ENCODE results near the gene GPR173. TPM values are rescaled to one million over a fixed set of nuclear protein-coding genes. Genes with fewer than 3 reads are reported as not detected.

GPR173 gene
- total RNA-seq, 2 donors from 2014 or later, result 2.3 to 2.7 TPM

DNA sequence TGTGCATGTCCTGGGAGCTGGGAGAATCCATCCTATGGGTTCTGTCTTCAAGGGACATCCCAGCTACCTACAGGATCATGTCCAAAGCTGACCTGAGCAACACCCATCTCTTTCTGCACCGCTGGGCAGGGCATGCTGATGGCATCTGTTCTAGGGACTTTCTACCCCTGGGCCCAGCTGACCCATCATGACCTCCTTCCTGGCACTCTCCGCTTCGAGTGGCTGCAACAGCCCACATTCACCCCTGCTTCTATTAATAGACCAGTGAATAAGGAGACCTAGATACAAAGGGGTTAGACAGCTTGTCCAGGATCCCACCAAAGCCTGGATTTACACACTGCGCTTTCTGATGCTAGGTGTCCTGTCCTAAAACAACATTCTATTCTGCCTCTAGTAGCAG lies 44.6 kb upstream of the GPR173 start:
- TF ChIP-seq, protein P1, sequence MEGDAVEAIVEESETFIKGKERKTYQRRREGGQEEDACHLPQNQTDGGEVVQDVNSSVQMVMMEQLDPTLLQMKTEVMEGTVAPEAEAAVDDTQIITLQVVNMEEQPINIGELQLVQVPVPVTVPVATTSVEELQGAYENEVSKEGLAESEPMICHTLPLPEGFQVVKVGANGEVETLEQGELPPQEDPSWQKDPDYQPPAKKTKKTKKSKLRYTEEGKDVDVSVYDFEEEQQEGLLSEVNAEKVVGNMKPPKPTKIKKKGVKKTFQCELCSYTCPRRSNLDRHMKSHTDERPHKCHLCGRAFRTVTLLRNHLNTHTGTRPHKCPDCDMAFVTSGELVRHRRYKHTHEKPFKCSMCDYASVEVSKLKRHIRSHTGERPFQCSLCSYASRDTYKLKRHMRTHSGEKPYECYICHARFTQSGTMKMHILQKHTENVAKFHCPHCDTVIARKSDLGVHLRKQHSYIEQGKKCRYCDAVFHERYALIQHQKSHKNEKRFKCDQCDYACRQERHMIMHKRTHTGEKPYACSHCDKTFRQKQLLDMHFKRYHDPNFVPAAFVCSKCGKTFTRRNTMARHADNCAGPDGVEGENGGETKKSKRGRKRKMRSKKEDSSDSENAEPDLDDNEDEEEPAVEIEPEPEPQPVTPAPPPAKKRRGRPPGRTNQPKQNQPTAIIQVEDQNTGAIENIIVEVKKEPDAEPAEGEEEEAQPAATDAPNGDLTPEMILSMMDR (IDR thresholded peaks at IDR 0.05), result no peak
- Histone ChIP-seq H3K4me3 (no peak overlapping the region), H3K36me3 (no peaks in the 10 kb centered on the region), H3K27ac (no peak overlapping the region), H3K9me3 (no peaks in the 10 kb centered on the region), H3K4me1 (ENCODE audit: control insufficient read depth in 1 of 2, low read depth in 2 of 2) (no peaks in the 10 kb centered on the region), H3K27me3 (replicated peaks; ENCODE audit: insufficient read depth) (no peaks in the 10 kb centered on the region)
- DNase-seq (ENCODE audit: low spot score), result no peak
- ATAC-seq (ENCODE audit: insufficient number of reproducible peaks, low FRiP score, low read depth), result no peak

DNA sequence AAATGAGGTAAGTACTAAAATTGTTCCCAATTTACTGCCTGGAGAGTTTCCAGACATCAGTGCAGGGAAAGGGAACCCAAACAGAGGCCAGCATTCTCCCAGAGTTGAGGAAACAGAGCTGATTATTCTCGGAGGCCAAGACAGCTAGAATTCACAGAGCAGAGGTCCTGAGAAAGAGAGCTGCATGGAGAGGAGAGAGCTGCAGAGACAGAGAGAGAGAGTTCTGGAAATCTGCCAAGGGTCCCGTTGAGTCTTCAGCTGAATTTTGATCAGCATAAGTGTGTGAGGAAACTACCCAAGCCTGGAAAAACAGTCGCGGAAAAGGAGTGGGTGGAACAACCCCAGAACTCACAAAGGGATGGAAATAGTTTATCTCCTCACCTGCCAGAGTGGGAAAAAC lies 43.8 kb upstream of the GPR173 start:
- Histone ChIP-seq H3K9me3 (no peaks in the 10 kb centered on the region), H3K27me3 (replicated peaks; ENCODE audit: insufficient read depth) (no peaks in the 10 kb centered on the region), H3K36me3 (no peaks in the 10 kb centered on the region), H3K4me3 (no peak overlapping the region), H3K4me1 (ENCODE audit: control insufficient read depth in 1 of 2, low read depth in 2 of 2) (no peaks in the 10 kb centered on the region), H3K27ac (no peak overlapping the region)
- TF ChIP-seq, protein P1 (IDR thresholded peaks at IDR 0.05), result no peak
- no peak for ATAC-seq (ENCODE audit: insufficient number of reproducible peaks, low FRiP score, low read depth)
- no peak for DNase-seq (ENCODE audit: low spot score)

DNA sequence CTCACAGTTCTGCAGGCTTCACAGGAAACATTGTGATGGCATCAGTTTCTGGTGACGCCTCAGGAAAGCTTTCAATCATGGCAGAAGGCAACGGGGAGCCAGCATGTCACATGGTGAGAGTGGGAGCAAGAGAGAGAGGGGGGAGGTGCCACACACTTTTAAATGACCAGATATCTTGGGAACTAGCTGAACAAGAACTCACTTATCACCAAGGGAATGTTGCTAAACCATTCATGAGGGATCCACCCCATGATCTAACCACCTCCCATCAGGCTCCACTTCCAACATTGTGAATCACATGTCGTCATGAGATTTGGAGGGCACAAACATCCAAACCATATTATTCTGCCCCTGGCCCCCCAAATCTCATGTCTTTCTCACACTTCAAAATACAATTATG lies 43.3 kb upstream of the GPR173 start:
- no peak for ATAC-seq (ENCODE audit: insufficient number of reproducible peaks, low FRiP score, low read depth)
- no peak overlapping the region for H3K27ac ChIP-seq

DNA sequence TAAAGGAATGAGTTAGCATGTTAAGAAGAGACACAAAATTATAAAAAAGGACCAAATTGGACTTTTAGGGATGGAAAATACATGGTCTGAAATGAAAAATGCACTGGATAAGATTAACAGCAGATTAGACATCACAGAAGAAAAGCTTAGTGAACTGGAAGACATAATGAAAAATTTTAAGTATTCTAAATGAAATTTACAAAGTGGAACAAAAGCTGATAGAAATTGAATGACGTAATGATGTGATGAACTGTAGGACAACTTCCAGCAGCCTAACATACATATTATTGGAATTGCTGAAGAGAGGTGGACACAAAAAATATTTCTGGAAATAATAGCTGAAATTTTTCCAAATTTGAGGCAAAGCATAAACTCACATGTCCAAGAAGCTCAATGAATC lies 39.6 kb upstream of the GPR173 start:
- no peak for ATAC-seq (ENCODE audit: insufficient number of reproducible peaks, low FRiP score, low read depth)
- DNase-seq (ENCODE audit: low spot score), result no peak
- no peaks in the 10 kb centered on the region for H3K36me3 ChIP-seq
- H3K27ac ChIP-seq, result no peak overlapping the region
- no peak overlapping the region for H3K4me3 ChIP-seq
- TF ChIP-seq, protein P1 (IDR thresholded peaks at IDR 0.05), result no peak
- H3K9me3 ChIP-seq, result no peaks in the 10 kb centered on the region
- H3K27me3 ChIP-seq (replicated peaks; ENCODE audit: insufficient read depth), result no peaks in the 10 kb centered on the region
- no peaks in the 10 kb centered on the region for H3K4me1 ChIP-seq (ENCODE audit: control insufficient read depth in 1 of 2, low read depth in 2 of 2)

More for the DNA sequence above, 43.3 kb upstream of the GPR173 start:
- DNase-seq (ENCODE audit: low spot score), result no peak
- H3K36me3 ChIP-seq, result no peaks in the 10 kb centered on the region
- H3K4me1 ChIP-seq (ENCODE audit: control insufficient read depth in 1 of 2, low read depth in 2 of 2), result no peaks in the 10 kb centered on the region
- TF ChIP-seq, protein P1 (IDR thresholded peaks at IDR 0.05), result no peak
- H3K27me3 ChIP-seq (replicated peaks; ENCODE audit: insufficient read depth), result no peaks in the 10 kb centered on the region
- no peak overlapping the region for H3K4me3 ChIP-seq
- H3K9me3 ChIP-seq, result no peaks in the 10 kb centered on the region

DNA sequence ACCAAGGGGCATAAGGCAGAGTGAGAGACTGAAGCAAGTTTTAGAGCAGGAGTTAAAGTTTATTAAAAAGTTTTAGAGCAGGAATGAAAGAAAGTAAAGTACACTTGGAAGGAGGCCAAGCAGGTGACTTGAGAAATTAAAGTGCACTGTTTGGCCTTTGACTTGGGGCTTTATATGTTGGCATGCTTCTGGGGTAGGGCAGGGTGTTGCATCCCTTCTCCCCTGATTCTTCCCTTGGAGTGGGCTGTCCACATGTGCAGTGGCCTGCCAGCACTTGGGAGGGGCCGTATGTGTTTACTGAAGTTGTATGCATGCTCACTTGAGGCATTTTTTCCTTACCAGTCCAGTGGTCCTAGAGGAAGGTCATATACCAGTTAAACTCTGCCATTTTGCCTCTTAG lies 35.3 kb upstream of the GPR173 start:
- Histone ChIP-seq H3K9me3 (no peaks in the 10 kb centered on the region), H3K36me3 (no peaks in the 10 kb centered on the region), H3K4me1 (ENCODE audit: control insufficient read depth in 1 of 2, low read depth in 2 of 2) (no peaks in the 10 kb centered on the region), H3K27ac (no peak overlapping the region), H3K4me3 (no peak overlapping the region), H3K27me3 (replicated peaks; ENCODE audit: insufficient read depth) (no peaks in the 10 kb centered on the region)
- TF ChIP-seq, protein P1 (IDR thresholded peaks at IDR 0.05), result no peak
- ATAC-seq (ENCODE audit: insufficient number of reproducible peaks, low FRiP score, low read depth) (no peak), DNase-seq (ENCODE audit: low spot score) (no peak)

All from thoracic aorta (tissue), 2 donors.